OCI-LY1 (cell line): ENCODE results near the gene DNAJB5.

Source experiments
- H2AFZ ChIP-seq: fragments of 200-600 bp; sonication (generic), shearing (Covaris generic); 2 replicates; pipeline ENCODE4 v1.6.0; 2014; ENCODE audit warnings: antibody characterized with exemption, mild to moderate bottlenecking, low read length
- H3F3A ChIP-seq: fragments of 200-600 bp; sonication (generic), shearing (Covaris generic); 2 replicates; pipeline ENCODE4 v1.6.0; 2014; ENCODE audit warnings: mild to moderate bottlenecking, antibody characterized with exemption, low read length, moderate library complexity; ENCODE audit not compliant: insufficient read depth
- H3K27ac ChIP-seq: fragments of 200-600 bp; sonication (generic); 2 replicates; pipeline ENCODE4 v1.5.1; 2014; ENCODE audit warnings: low read length, mixed run types, mild to moderate bottlenecking, low read depth; ENCODE audit not compliant: poor library complexity, severe bottlenecking
- H3K27me3 ChIP-seq: fragments of 200-600 bp; sonication (generic); 2 replicates; pipeline ENCODE4 v1.6.0; 2014; ENCODE audit warnings: antibody characterized with exemption, mild to moderate bottlenecking, low read length, moderate library complexity; ENCODE audit not compliant: insufficient read depth
- H3K36me3 ChIP-seq: fragments of 200-600 bp; sonication (generic); 2 replicates; pipeline ENCODE4 v1.6.1; 2014; ENCODE audit warnings: mild to moderate bottlenecking, antibody characterized with exemption, low read length, moderate library complexity, mixed read lengths; ENCODE audit not compliant: insufficient read depth
- H3K4me1 ChIP-seq: fragments of 200-600 bp; sonication (generic); 2 replicates; pipeline ENCODE4 v1.5.1; 2014; ENCODE audit warnings: mild to moderate bottlenecking, low read length, moderate library complexity; ENCODE audit not compliant: insufficient read depth, severe bottlenecking
- H3K4me2 ChIP-seq: fragments of 200-600 bp; sonication (generic), shearing (Covaris generic); 2 replicates; pipeline ENCODE4 v1.6.1; 2014; ENCODE audit warnings: low read length
- H3K4me3 ChIP-seq: fragments of 200-600 bp; sonication (generic); 2 replicates; pipeline ENCODE4 v1.5.1; 2014; ENCODE audit warnings: low read length, low read depth, mild to moderate bottlenecking, mixed read lengths; ENCODE audit not compliant: poor library complexity, severe bottlenecking
- H3K79me2 ChIP-seq: fragments of 200-600 bp; shearing (Covaris generic); 2 replicates; pipeline ENCODE4 v1.6.1; 2016; ENCODE audit warnings: mixed run types, low read length, mixed read lengths; ENCODE audit not compliant: insufficient read depth
- H3K9ac ChIP-seq: fragments of 200-600 bp; sonication (generic), shearing (Covaris generic); 2 replicates; pipeline ENCODE4 v1.6.1; 2014; ENCODE audit warnings: mild to moderate bottlenecking, low read length, mixed read lengths
- H3K9me2 ChIP-seq: fragments of 200-600 bp; sonication (generic), shearing (Covaris generic); 2 replicates; pipeline ENCODE4 v1.6.1; 2014; ENCODE audit warnings: low read depth, mild to moderate bottlenecking, low read length, mixed read lengths
- H3K9me3 ChIP-seq: fragments of 200-600 bp; shearing (Covaris generic); 2 replicates; pipeline ENCODE4 v1.6.1; 2014; ENCODE audit warnings: low read length, mixed read lengths
- H4K20me1 ChIP-seq: fragments of 200-600 bp; sonication (generic), shearing (Covaris generic); 2 replicates; pipeline ENCODE4 v1.6.0; 2016; ENCODE audit warnings: mild to moderate bottlenecking, low read length; ENCODE audit not compliant: insufficient read depth
- CTCF ChIP-seq: fragments of 200-600 bp; sonication (generic), shearing (Covaris generic); IDR thresholded peaks from 2 replicates; pipeline ENCODE4 v1.5.1; 2017; ENCODE audit warnings: mild to moderate bottlenecking, antibody characterized with exemption, low read length, moderate library complexity, mixed read lengths
- EZH2 ChIP-seq: fragments of 200-600 bp; sonication (generic), shearing (Covaris generic); IDR thresholded peaks from 2 replicates; pipeline ENCODE4 v1.8.0; 2017; ENCODE audit warnings: borderline replicate concordance, mixed run types, mild to moderate bottlenecking, antibody characterized with exemption, low read length, moderate library complexity, mixed read lengths

The DNAJB5 gene

GRCh38 chr9:34989946-34990635 lies 546 bp downstream of the DNAJB5 start:
- H3K9ac ChIP-seq, result peak overlapping the region; percentile 60
- no peak overlapping the region for H3K27ac ChIP-seq
- H3K4me2 ChIP-seq, result peak overlapping the region; percentile 68
- H3K4me3 ChIP-seq, result peak overlapping the region; percentile 67
- H3K27me3 ChIP-seq, result no peaks in the 10 kb centered on the region
- H2AFZ ChIP-seq, result no peak overlapping the region
- H3K9me3 ChIP-seq, result no peaks in the 10 kb centered on the region
- TF ChIP-seq EZH2 (no peak), CTCF (no peak)
- H3K36me3 ChIP-seq, result no peaks in the 10 kb centered on the region
- no peaks in the 10 kb centered on the region for H3F3A ChIP-seq
- H3K4me1 ChIP-seq, result peaks cover 17% of the 10 kb centered on the region
- H3K9me2 ChIP-seq, result no peaks in the 10 kb centered on the region
- no peaks in the 10 kb centered on the region for H4K20me1 ChIP-seq
- no peaks in the 10 kb centered on the region for H3K79me2 ChIP-seq

- H3K9ac ChIP-seq, result no peak overlapping the region
- TF ChIP-seq EZH2, result no peak
- no peak for TF ChIP-seq CTCF
- H3K79me2 ChIP-seq, result no peaks in the 10 kb centered on the region
- no peak overlapping the region for H3K4me3 ChIP-seq
- no peak overlapping the region for H3K27ac ChIP-seq
- H2AFZ ChIP-seq, result no peak overlapping the region
- H3K36me3 ChIP-seq, result no peaks in the 10 kb centered on the region
- no peaks in the 10 kb centered on the region for H3K9me3 ChIP-seq
- peaks cover 17% of the 10 kb centered on the region for H3K4me1 ChIP-seq
- no peaks in the 10 kb centered on the region for H3F3A ChIP-seq
- no peaks in the 10 kb centered on the region for H3K27me3 ChIP-seq
- H4K20me1 ChIP-seq, result no peaks in the 10 kb centered on the region
- no peak overlapping the region; the same call in 1 of the 2 replicates for H3K4me2 ChIP-seq
- no peaks in the 10 kb centered on the region for H3K9me2 ChIP-seq
Observed at GRCh38 chr9:34990908-34991606, 1.5 kb downstream of the DNAJB5 start.

- Histone ChIP-seq H3K9me2 (no peaks in the 10 kb centered on the region), H3K4me1 (peaks cover 17% of the 10 kb centered on the region), H3K79me2 (no peaks in the 10 kb centered on the region), H3K27ac (no peak overlapping the region), H2AFZ (no peak overlapping the region), H3K9ac (no peak overlapping the region), H3K9me3 (no peaks in the 10 kb centered on the region), H3K4me2 (no peak overlapping the region), H3K27me3 (no peaks in the 10 kb centered on the region), H3K36me3 (no peaks in the 10 kb centered on the region), H4K20me1 (no peaks in the 10 kb centered on the region), H3K4me3 (no peak overlapping the region), H3F3A (no peaks in the 10 kb centered on the region)
- TF ChIP-seq EZH2, result no peak
- no peak for TF ChIP-seq CTCF
Observed at GRCh38 chr9:34991607-34992375, 2.2 kb downstream of the DNAJB5 start.
